KMS-11 (cell line): ENCODE results near the gene CREM.

Experiments
- H2AFZ ChIP-seq: fragments of 200-600 bp; sonication (generic); 2 replicates; pipeline ENCODE4 v1.6.1; 2016; ENCODE audit warnings: antibody characterized with exemption, mixed run types, low read depth
- H3K27ac ChIP-seq: fragments of 200-600 bp; sonication (generic); 2 replicates; pipeline ENCODE4 v1.6.1; 2016; ENCODE audit warnings: mild to moderate bottlenecking, mixed run types
- H3K27me3 ChIP-seq: fragments of 200-600 bp; sonication (generic); 2 replicates; pipeline ENCODE4 v1.6.1; 2017; ENCODE audit warnings: mild to moderate bottlenecking, low read depth, mixed run types, moderate library complexity; ENCODE audit not compliant: insufficient read depth
- H3K36me3 ChIP-seq: fragments of 200-600 bp; sonication (generic); 2 replicates; pipeline ENCODE4 v1.6.1; 2017; ENCODE audit warnings: mild to moderate bottlenecking, mixed run types; ENCODE audit not compliant: insufficient read depth
- H3K4me1 ChIP-seq: fragments of 200-600 bp; sonication (generic); 2 replicates; pipeline ENCODE4 v1.6.1; 2016; ENCODE audit warnings: mild to moderate bottlenecking, low read depth, mixed run types; ENCODE audit not compliant: poor library complexity, severe bottlenecking
- H3K4me2 ChIP-seq: fragments of 200-600 bp; sonication (generic); 2 replicates; pipeline ENCODE4 v1.7.0; 2016; ENCODE audit warnings: mild to moderate bottlenecking, mixed run types
- H3K4me3 ChIP-seq: fragments of 200-600 bp; sonication (generic); IDR thresholded peaks from 2 replicates; pipeline ENCODE4 v1.6.1; 2017; ENCODE audit warnings: low read depth, low read length, mixed read lengths; ENCODE audit not compliant: insufficient read depth
- H3K79me2 ChIP-seq: fragments of 200-600 bp; sonication (generic); 2 replicates; pipeline ENCODE4 v1.6.1; 2016; ENCODE audit warnings: low read depth, mixed run types; ENCODE audit not compliant: insufficient read depth
- H3K9ac ChIP-seq: fragments of 200-600 bp; sonication (generic); 2 replicates; pipeline ENCODE4 v1.6.1; 2016; ENCODE audit warnings: mild to moderate bottlenecking, mixed run types
- H4K20me1 ChIP-seq: fragments of 200-600 bp; sonication (generic); 2 replicates; pipeline ENCODE4 v1.6.1; 2016; ENCODE audit warnings: mild to moderate bottlenecking, mixed run types; ENCODE audit not compliant: insufficient read depth
- TF ChIP-seq, protein P1 (sequence below): fragments of 200-600 bp; sonication (generic); conservative IDR thresholded peaks from 2 replicates; pipeline ENCODE4 v1.6.1; 2017; ENCODE audit warnings: low read depth, mild to moderate bottlenecking, antibody characterized with exemption, low read length, moderate library complexity, mixed read lengths

Gene CREM

DNA sequence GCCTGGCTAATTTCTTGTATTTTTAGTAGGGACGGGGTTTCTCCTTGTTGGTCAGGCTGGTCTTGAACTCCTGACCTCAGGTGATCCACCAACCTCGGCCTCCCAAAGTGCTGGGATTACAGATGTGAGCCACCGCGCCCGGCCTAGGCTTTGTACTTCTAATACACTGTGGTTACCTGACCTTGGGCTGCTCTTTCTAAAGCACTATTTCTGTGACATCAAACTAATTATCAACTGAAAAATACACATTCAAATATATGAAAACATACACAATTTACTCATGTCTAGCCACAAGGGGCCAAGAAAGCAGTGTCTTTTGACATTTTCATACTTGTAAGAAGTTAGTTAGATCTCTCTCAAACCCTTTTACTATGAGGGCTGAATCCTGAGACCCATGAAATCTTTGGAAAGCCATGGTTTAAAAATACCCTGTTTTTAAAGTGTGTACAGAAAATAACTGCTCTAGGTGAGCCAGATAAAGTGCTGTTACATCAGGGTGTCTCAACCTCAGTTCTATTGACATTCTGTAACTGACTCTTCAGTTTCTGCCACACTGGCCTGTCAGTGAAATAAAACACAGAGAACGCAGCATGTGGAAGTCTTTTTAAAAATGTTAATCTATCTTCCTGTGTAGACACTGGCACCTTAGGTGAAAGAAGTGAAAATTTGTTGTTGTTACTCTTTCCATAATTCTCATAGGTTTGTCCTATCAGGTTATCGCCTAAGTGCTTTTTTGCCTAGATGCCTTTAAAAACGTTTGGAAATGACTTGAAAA is 58.8 kb downstream of the CREM start:
- Histone ChIP-seq H3K27ac (no peak overlapping the region), H2AFZ (no peak overlapping the region), H3K4me3 (no peak overlapping the region), H4K20me1 (no peaks in the 10 kb centered on the region), H3K27me3 (no peaks in the 10 kb centered on the region), H3K79me2 (no peaks in the 10 kb centered on the region), H3K36me3 (no peaks in the 10 kb centered on the region), H3K4me1 (peaks cover 5% of the 10 kb centered on the region), H3K9ac (no peak overlapping the region), H3K4me2 (no peak overlapping the region)
- TF ChIP-seq, protein P1, sequence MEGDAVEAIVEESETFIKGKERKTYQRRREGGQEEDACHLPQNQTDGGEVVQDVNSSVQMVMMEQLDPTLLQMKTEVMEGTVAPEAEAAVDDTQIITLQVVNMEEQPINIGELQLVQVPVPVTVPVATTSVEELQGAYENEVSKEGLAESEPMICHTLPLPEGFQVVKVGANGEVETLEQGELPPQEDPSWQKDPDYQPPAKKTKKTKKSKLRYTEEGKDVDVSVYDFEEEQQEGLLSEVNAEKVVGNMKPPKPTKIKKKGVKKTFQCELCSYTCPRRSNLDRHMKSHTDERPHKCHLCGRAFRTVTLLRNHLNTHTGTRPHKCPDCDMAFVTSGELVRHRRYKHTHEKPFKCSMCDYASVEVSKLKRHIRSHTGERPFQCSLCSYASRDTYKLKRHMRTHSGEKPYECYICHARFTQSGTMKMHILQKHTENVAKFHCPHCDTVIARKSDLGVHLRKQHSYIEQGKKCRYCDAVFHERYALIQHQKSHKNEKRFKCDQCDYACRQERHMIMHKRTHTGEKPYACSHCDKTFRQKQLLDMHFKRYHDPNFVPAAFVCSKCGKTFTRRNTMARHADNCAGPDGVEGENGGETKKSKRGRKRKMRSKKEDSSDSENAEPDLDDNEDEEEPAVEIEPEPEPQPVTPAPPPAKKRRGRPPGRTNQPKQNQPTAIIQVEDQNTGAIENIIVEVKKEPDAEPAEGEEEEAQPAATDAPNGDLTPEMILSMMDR = no peak

DNA sequence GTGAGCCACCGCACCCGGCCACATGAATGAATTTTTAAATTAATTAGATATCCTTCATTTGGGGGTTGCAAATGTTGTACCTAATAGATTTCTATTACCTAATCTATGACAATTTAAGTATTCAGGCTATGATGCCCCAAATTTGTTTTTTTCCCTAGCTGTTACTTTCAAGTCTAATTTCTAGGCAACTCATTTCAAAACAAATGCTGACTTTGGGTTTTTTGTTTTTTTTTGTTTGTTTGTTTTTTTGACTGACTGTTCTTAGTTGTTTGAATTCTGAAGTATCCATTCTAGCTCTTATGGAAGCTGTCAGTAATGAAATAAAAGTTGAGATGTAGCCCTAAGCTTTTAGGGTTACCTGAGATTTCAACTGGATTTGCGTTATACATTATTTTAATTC is 62.3 kb downstream of the CREM start:
- Histone ChIP-seq H3K4me2 (no peak overlapping the region), H3K9ac (no peak overlapping the region), H3K4me1 (peaks cover 5% of the 10 kb centered on the region), H3K27me3 (no peaks in the 10 kb centered on the region), H3K79me2 (no peaks in the 10 kb centered on the region), H3K27ac (no peak overlapping the region), H3K36me3 (no peaks in the 10 kb centered on the region), H4K20me1 (no peaks in the 10 kb centered on the region), H3K4me3 (no peak overlapping the region), H2AFZ (no peak overlapping the region)
- TF ChIP-seq, protein P1 = no peak

DNA sequence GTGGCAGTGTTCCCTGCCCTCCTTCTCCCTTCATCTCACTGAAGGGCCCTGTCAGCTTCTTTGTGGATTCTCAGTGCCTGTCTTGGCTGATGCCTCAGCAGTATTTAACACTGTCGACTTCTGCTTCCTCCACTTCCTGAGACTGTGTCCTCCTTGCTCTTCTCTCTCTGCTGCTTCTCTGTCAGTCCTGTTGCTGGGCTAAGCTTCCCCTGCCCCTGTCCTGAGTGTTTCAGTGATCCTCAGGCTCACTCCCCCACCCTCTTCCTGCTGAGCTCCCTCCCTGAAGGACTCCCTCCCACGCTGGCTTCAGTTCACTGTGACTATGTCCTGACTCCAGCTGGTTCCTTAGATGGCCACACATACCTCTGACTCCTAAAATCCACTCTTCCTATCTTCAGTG is 64.9 kb downstream of the CREM start:
- Histone ChIP-seq H3K27ac (no peak overlapping the region), H3K79me2 (no peaks in the 10 kb centered on the region), H2AFZ (no peak overlapping the region), H4K20me1 (no peaks in the 10 kb centered on the region), H3K27me3 (no peaks in the 10 kb centered on the region), H3K4me3 (no peak overlapping the region), H3K36me3 (no peaks in the 10 kb centered on the region), H3K4me1 (no peaks in the 10 kb centered on the region), H3K9ac (no peak overlapping the region), H3K4me2 (no peak overlapping the region)
- TF ChIP-seq, protein P1 = no peak

DNA sequence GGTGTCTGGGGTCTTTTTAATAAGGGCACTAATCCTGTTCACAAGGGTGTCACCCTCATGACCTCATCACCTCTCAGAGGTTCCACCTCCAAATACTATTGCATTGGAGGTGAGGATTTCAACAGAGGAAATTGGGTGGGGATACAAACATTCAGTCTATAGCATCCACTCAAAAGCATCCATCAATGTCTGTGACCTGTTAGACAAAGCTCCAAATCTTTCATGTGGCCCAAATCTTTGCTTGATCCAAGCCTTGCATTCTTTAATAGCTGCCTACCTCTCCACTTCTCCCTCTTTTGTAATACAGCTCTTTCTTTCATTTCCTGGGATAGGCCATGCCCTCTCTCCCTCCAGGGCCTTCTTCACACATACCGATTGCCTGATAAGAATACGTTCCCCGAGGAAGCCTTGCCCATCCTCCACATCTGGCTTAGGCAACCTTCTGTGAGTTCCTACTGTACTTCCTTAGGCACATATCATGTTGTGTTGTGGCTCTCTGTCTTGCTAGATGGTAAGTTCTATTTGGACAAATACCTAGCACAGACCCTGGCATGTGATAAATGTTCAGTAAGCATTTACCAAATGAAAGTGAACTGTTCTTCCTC is 66.1 kb downstream of the CREM start:
- H3K4me1 ChIP-seq = no peaks in the 10 kb centered on the region
- H3K79me2 ChIP-seq = no peaks in the 10 kb centered on the region
- no peak overlapping the region for H3K9ac ChIP-seq
- no peak overlapping the region for H2AFZ ChIP-seq
- H4K20me1 ChIP-seq = no peaks in the 10 kb centered on the region
- no peak overlapping the region for H3K4me3 ChIP-seq
- TF ChIP-seq, protein P1 = no peak
- H3K36me3 ChIP-seq = no peaks in the 10 kb centered on the region
- no peaks in the 10 kb centered on the region for H3K27me3 ChIP-seq
- no peak overlapping the region for H3K4me2 ChIP-seq
- no peak overlapping the region for H3K27ac ChIP-seq
